Osteoblast (primary cell): Measurements from ENCODE around the gene SDC1. TPM values are rescaled to one million over a fixed set of nuclear protein-coding genes. Genes with fewer than 3 reads are reported as not detected.

ENCODE experiments used
- DNase-seq: peaks from one replicate; pipeline ENCODE4 v3.0.0; 2011; ENCODE audit warnings: low spot score, mixed read lengths; ENCODE audit not compliant: insufficient read length; ENCODE audit errors: missing footprints
- H2AFZ ChIP-seq: 2 replicates; pipeline ENCODE4 v1.6.0; 2011; ENCODE audit warnings: mild to moderate bottlenecking, low read length
- H3K27ac ChIP-seq: 2 replicates; pipeline ENCODE4 v1.5.1; 2011; ENCODE audit warnings: mild to moderate bottlenecking, low read depth, low read length, moderate library complexity
- H3K27me3 ChIP-seq: 2 replicates; pipeline ENCODE4 v1.6.0; 2012; ENCODE audit warnings: mild to moderate bottlenecking, control low read depth, inconsistent platforms, low read length, moderate library complexity; ENCODE audit not compliant: insufficient read depth
- H3K36me3 ChIP-seq: 2 replicates; pipeline ENCODE4 v1.5.1; 2011; ENCODE audit warnings: mild to moderate bottlenecking, low read length, control low read depth, moderate library complexity; ENCODE audit not compliant: insufficient read depth
- H3K4me1 ChIP-seq: 2 replicates; pipeline ENCODE4 v1.5.1; 2011; ENCODE audit warnings: mild to moderate bottlenecking, low read length, control low read depth, moderate library complexity; ENCODE audit not compliant: insufficient read depth
- H3K4me2 ChIP-seq: 2 replicates; pipeline ENCODE4 v1.6.0; 2011; ENCODE audit warnings: mild to moderate bottlenecking, low read length; ENCODE audit not compliant: insufficient read depth
- H3K4me3 ChIP-seq: fragments of 200-600 bp; sonication (generic); 3 replicates; pipeline ENCODE4 v1.5.1; 2012; ENCODE audit warnings: mild to moderate bottlenecking, low read length, inconsistent platforms; ENCODE audit not compliant: insufficient read depth
- H3K79me2 ChIP-seq: 2 replicates; pipeline ENCODE4 v1.6.0; 2012; ENCODE audit warnings: mild to moderate bottlenecking, low read length, control low read depth, inconsistent platforms; ENCODE audit not compliant: insufficient read depth
- H3K9me3 ChIP-seq: 2 replicates; pipeline ENCODE4 v1.5.1; 2011; ENCODE audit warnings: low read depth, low read length, control low read depth
- H4K20me1 ChIP-seq: 2 replicates; pipeline ENCODE4 v1.6.0; 2012; ENCODE audit warnings: mild to moderate bottlenecking, low read length, control low read depth; ENCODE audit not compliant: insufficient read depth
- small RNA-seq: library from RNA; depleted of rRNA; stranded (forward); fragments of <200 nt; gene quantifications from one replicate; pipeline ENCODE3, GENCODE V24; 2012
- total RNA-seq: library from RNA; depleted of rRNA; stranded (reverse); fragments of >200 nt; gene quantifications from 2 replicates; pipeline ENCODE4 v1.2.3, GENCODE V29; 2012
- TF ChIP-seq, protein P1 (sequence below): IDR thresholded peaks from 2 replicates; pipeline ENCODE4 v1.5.1; 2011; ENCODE audit warnings: mild to moderate bottlenecking, low read depth, low read length, moderate library complexity; ENCODE audit errors: extremely low read depth

The SDC1 gene
- total RNA-seq, 1 donor, result 7.6 TPM

DNA sequence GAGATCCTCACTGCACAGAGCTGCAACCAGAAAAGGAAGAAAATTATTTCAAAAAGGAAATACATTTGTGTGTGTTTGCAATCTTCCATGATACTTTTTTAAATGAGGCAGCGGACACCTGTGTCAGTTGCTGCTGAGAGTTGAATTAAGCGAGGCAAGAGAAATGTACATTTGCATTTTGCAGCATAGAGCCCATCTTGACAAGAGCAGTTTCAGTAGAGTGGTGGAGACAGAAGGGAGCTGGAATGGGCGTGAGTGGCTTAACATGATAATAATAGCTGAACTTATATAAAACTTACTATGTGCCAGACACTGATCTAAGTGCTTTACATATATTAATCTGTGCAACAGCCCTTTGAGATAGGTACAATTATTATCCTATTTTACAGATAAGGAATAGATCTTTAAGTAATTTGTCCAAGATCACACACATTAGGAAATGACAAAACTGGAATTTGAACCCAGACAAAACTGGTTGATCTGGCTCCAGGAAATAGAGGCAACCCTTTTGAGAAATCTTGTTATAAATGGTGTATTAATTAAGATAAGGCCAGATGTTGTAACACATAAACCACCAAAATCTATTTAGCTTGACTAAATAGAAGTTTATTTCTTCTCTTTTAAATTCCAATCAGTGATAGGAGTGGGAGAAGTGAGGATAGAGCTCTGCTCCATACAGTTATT is 68.7 kb downstream of the SDC1 start:
- Histone ChIP-seq H3K9me3 (no peaks in the 10 kb centered on the region), H3K4me1 (peaks cover 12% of the 10 kb centered on the region), H3K4me2 (no peak overlapping the region), H2AFZ (no peak overlapping the region), H3K4me3 (no peak overlapping the region), H3K27me3 (no peaks in the 10 kb centered on the region), H3K79me2 (no peaks in the 10 kb centered on the region), H4K20me1 (no peaks in the 10 kb centered on the region), H3K27ac (no peak overlapping the region), H3K36me3 (no peaks in the 10 kb centered on the region)
- TF ChIP-seq, protein P1, sequence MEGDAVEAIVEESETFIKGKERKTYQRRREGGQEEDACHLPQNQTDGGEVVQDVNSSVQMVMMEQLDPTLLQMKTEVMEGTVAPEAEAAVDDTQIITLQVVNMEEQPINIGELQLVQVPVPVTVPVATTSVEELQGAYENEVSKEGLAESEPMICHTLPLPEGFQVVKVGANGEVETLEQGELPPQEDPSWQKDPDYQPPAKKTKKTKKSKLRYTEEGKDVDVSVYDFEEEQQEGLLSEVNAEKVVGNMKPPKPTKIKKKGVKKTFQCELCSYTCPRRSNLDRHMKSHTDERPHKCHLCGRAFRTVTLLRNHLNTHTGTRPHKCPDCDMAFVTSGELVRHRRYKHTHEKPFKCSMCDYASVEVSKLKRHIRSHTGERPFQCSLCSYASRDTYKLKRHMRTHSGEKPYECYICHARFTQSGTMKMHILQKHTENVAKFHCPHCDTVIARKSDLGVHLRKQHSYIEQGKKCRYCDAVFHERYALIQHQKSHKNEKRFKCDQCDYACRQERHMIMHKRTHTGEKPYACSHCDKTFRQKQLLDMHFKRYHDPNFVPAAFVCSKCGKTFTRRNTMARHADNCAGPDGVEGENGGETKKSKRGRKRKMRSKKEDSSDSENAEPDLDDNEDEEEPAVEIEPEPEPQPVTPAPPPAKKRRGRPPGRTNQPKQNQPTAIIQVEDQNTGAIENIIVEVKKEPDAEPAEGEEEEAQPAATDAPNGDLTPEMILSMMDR, result no peak
- DNase-seq, result no peak

DNA sequence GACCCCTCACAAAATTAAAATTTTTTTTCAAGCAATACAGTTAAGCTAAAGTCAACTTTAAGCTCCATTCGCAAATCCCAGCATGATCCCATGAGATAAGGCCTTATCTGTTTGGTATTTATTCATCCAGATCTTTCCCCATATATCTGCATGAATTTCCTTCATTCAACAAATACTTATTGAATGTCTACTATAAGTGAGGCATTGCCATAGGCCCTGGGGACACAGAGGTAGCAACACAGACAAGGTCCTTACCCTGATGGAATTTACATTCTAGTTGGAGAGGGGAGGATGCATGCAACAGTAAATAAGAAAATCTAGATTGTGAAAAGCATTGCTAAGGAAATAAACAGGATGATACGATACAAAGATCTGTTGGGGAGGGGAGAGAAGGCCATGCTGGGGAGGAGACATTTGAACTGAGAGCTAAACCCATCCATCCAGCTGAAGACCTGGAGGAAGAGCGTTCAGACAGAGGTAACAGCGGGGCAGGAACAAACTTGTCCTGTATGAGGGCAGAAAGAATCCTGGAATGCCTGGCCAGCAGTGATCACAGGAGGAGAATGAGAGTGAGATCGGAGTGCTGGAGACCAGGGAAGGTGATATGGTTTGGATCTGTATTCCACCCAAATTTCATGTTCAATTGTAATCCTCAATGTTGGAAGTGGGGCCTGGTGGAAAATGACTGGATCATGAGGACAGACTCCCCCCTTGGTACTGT is 71.6 kb downstream of the SDC1 start:
- H3K79me2 ChIP-seq, result no peaks in the 10 kb centered on the region
- DNase-seq, result no peak
- no peak overlapping the region for H3K4me2 ChIP-seq
- H4K20me1 ChIP-seq, result no peaks in the 10 kb centered on the region
- H3K36me3 ChIP-seq, result no peaks in the 10 kb centered on the region
- peaks cover 33% of the 10 kb centered on the region for H3K4me1 ChIP-seq
- H2AFZ ChIP-seq, result no peak overlapping the region
- no peaks in the 10 kb centered on the region for H3K27me3 ChIP-seq
- no peaks in the 10 kb centered on the region for H3K9me3 ChIP-seq
- TF ChIP-seq, protein P1, result no peak
- no peak overlapping the region for H3K4me3 ChIP-seq
- H3K27ac ChIP-seq, result no peak overlapping the region

DNA sequence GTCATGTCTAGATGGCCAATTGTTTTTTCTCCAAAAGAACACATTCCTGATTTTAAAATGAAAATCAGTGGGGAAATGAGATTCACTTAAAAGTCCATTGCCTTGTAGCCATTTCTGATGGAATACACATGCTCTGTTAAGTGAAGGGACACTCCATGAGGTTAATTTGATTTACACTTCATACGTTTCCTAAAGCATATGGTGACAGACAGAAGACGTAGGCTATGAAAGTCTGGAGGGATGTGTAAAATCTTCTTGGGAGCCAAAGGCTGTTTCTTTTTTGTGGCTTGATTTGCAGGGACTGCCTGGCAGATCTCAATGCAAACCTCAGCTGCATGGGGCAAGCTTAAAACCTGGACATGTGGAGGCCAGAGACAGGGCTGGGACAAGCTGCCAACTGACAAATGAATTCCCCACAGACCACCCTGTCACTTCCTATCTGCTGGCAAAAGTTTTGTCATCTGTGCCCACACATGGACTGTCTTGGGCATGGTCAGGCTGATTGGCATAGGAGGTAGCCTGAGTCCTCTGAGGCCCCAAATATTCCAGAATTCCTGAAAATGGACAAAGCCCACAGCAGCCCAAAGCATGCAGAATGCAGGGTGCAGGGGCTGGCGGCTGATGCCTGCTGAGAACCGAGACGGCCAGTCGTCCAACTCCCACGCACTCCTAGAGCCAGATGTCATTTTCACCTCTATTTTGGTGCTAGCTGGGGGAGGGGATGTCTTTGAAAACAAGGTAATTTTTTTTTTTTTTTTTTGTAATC is 73.9 kb downstream of the SDC1 start:
- TF ChIP-seq, protein P1, result no peak
- Histone ChIP-seq H2AFZ (no peak overlapping the region), H3K4me2 (no peak overlapping the region)

More for the DNA sequence above, 73.9 kb downstream of the SDC1 start:
- Histone ChIP-seq H3K4me3 (no peak overlapping the region), H3K4me1 (peaks cover 25% of the 10 kb centered on the region), H3K9me3 (no peaks in the 10 kb centered on the region), H3K27me3 (no peaks in the 10 kb centered on the region), H3K79me2 (no peaks in the 10 kb centered on the region), H3K27ac (no peak overlapping the region), H3K36me3 (no peaks in the 10 kb centered on the region), H4K20me1 (no peaks in the 10 kb centered on the region)
- no peak for DNase-seq

Small RNA genes within 50 kb of the gene (small RNA-seq; reads per million reads assigned to genes)
- gene RN7SL140P (not detected), gene RNU6-961P (not detected), gene RNU7-113P (not detected)

Other genes with a start within 250 kb of the SDC1 start
- 17.4 and 18.1 TPM in 2 replicates for gene WDR35, start 235.0 kb downstream of the SDC1 start, total RNA-seq
- 1.4 and 2.4 TPM in 2 replicates for gene MATN3, start 212.5 kb downstream of the SDC1 start, total RNA-seq
- 249 and 275 TPM in 2 replicates for gene LAPTM4A, start 173.5 kb downstream of the SDC1 start, total RNA-seq
- gene PUM2, start 125.7 kb upstream of the SDC1 start, total RNA-seq, result 44.2 and 45.2 TPM in 2 replicates
- gene RHOB, start 221.9 kb upstream of the SDC1 start, total RNA-seq, result 145 and 161 TPM in 2 replicates